ENCODE results near the gene LST1. TPM values are rescaled to one million over a fixed set of nuclear protein-coding genes. Genes with fewer than 3 reads are reported as not detected.

The LST1 gene
- total and polyA plus RNA-seq, 2 donors (not counting 1 experiment from before 2014, with no cell fraction given) = 7.4 to 30.5 TPM

GRCh38 chr6:31567531-31568370 is 18.3 kb upstream of the LST1 start:
- Histone ChIP-seq H3K27me3 (replicated peaks in 1 of 4; ENCODE audit: control extremely low read depth in 1 of 4, control insufficient read depth in 3 of 4, insufficient read depth in 4 of 4, low read length in 3 of 4) (no peaks in the 10 kb centered on the region), H3K4me3 (ENCODE audit: control extremely low read depth in 1 of 5, extremely low read depth in 1 of 5, insufficient read depth in 1 of 5, low read depth in 2 of 5, low read length in 4 of 5) (peak overlapping the region in 1 of 5 experiments; percentile 19), H3K27ac (ENCODE audit: low read length in 2 of 2) (peak overlapping the region; percentile 78 to 94), H3K9ac (ENCODE audit: low read length) (peak overlapping the region; percentile 0), H3K4me2 (replicated peaks; ENCODE audit: low read depth, low read length, poor library complexity, severe bottlenecking) (peak overlapping the region; percentile 40), H3K4me1 (ENCODE audit: control insufficient read depth in 2 of 2, insufficient read depth in 2 of 2, low read length in 2 of 2) (peaks cover 62 to 68% of the 10 kb centered on the region in 2 donors), H3K9me3 (ENCODE audit: control extremely low read depth in 1 of 3, control insufficient read depth in 2 of 3, insufficient read depth in 1 of 3, low read length in 2 of 3) (no peaks in the 10 kb centered on the region), H3K36me3 (replicated peaks in 1 of 2; ENCODE audit: control extremely low read depth in 1 of 2, control insufficient read depth in 1 of 2, extremely low read depth in 1 of 2, insufficient read depth in 2 of 2, low read length in 1 of 2) (peaks cover 0 to 5% of the 10 kb centered on the region in 2 experiments), H3K79me2 (ENCODE audit: control insufficient read depth, insufficient read depth, low read length) (peaks cover 95% of the 10 kb centered on the region), H4K20me1 (ENCODE audit: control insufficient read depth, insufficient read depth, low read length, poor library complexity, severe bottlenecking) (no peaks in the 10 kb centered on the region), H2AFZ (ENCODE audit: insufficient read depth, low read depth, low read length, poor library complexity, severe bottlenecking) (no peak overlapping the region)
- Mint-ChIP-seq H3K27ac (peak overlapping the region; percentile 89), H3K9me3 (ENCODE audit: insufficient read depth) (no peaks in the 10 kb centered on the region), H3K4me3 (peak overlapping the region; percentile 63), H3K27me3 (no peaks in the 10 kb centered on the region), H3K4me1 (peaks cover 75% of the 10 kb centered on the region)
- DNase-seq (peak; percentile 25), ATAC-seq (ENCODE audit: low read depth) (no peak)
- 83% methylated on average over 3 of the region's 9 CpGs for WGBS (ENCODE audit: insufficient coverage)
- TF ChIP-seq CTCF (IDR thresholded peaks at IDR 0.05) = no peak
- no peak for TF ChIP-seq EZH2 (IDR thresholded peaks at IDR 0.05; ENCODE audit: borderline replicate concordance, insufficient read depth, low read depth, low read length, poor library complexity, severe bottlenecking)
- POLR2A ChIA-PET = interaction anchor here (0.6 to 42.6 kb wide), 6 partner anchors 2 to 1286 kb away, joined by 3 to 1450 read pairs (median 8); partner anchors contain the start of genes ATP6V1G2, LST1, LTA and LTB
- intact Hi-C loops (cut with micrococcal nuclease) = loop anchor here (1.0 kb wide), 3 partner anchors 7 to 25 kb away; no protein-coding TSS in a partner anchor
- CTCF ChIA-PET = interaction anchor here (0.9 to 29.4 kb wide), 4 partner anchors 9 to 55 kb away, joined by 3 to 2241 read pairs (median 74); partner anchors contain the start of genes LST1, LTB, NCR3 and NFKBIL1

All from B cell (primary cell).